ENCODE measurements around the gene ERFL.

Gene ERFL

DNA sequence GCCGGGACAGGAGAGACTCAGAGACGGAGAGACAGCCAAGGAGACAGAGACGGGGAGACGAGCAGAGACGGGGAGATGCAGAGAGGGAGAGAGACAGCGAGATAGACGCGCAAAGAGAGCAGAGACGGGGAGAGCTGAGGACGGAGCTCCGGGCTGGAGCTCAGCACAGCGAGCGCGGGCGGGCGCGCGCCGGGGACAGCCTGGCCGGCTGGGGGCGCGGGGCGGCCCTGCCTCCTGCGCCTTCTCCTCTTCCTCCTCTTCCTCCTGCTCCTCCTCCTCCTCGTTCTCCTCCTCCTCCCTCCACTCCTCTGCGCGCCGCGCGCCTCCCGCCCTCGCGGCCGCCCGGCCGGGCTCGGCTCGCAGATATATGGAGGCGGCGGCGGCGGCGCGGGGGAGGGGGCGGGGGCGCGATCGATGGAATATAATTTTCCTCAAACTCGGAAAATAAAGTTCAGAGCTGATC is at the start of gene ERFL:
Gene ERFL, minus strand, starts transcription at position 229 of the 463 bp plus-strand sequence. CDS start 15,530 bp downstream, outside the sequence.
- Mint-ChIP-seq H3K9me3 (no peaks in the 10 kb centered on the region), H3K4me3 (peak within 1 kb of the TSS; percentile 80), H3K27ac (peak within 1 kb of the TSS; percentile 68), H3K27me3 (peaks cover 9% of the 10 kb centered on the region), H3K36me3 (ENCODE audit: low read depth) (no peaks in the 10 kb centered on the region), H3K4me1 (peaks cover 26% of the 10 kb centered on the region)
- DNase-seq (no peak), ATAC-seq (peak; percentile 51)

DNA sequence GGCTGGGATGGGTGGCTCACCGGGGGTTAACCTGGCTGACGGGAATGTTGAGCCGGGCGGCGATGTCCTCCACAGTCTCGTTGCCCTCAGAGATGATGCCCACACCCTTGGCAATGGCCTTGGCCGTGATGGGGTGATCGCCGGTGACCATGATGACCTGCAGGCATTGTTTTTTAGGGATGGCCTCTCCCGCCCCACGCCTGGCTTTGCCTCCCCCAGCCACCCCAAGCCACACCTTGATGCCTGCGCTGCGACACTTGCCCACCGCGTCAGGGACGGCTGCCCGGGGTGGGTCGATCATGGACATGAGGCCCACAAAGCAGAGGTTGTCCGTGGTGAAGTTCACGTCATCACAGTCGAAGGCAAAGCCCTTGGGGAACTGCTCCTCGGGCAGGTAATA is 49.7 kb upstream of the ERFL start:
- ATAC-seq (no peak), DNase-seq (no peak)
- no peaks in the 10 kb centered on the region for H3K27me3 Mint-ChIP-seq
- H3K4me1 Mint-ChIP-seq: no peaks in the 10 kb centered on the region
- H3K27ac Mint-ChIP-seq: no peak overlapping the region
- H3K9me3 Mint-ChIP-seq: no peaks in the 10 kb centered on the region
- no peak overlapping the region for H3K4me3 Mint-ChIP-seq
- no peaks in the 10 kb centered on the region for H3K36me3 Mint-ChIP-seq (ENCODE audit: low read depth)

DNA sequence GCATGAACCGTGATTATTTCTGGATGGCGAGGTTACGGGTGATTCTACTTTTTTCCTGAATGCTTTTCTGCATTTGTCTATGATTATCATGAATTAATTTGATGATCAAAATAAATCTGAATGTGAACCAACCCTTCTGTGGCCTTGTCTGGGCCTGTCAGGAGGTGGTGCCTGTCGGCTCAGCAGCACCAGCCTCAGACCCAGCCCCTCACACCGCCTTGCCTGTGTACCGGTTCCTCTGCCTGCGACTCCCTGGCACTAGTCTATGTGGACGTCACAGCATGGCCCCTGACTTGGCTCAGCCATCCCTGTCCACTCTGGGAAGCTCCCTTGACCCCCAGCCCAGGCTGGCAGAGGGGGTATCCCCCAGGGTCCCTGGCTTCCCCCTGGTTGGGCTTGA is 46.4 kb upstream of the ERFL start:
- no peaks in the 10 kb centered on the region for H3K9me3 Mint-ChIP-seq
- no peaks in the 10 kb centered on the region for H3K36me3 Mint-ChIP-seq (ENCODE audit: low read depth)
- H3K27ac Mint-ChIP-seq: no peak overlapping the region
- no peaks in the 10 kb centered on the region for H3K27me3 Mint-ChIP-seq
- no peaks in the 10 kb centered on the region for H3K4me1 Mint-ChIP-seq
- ATAC-seq (no peak), DNase-seq (no peak)
- H3K4me3 Mint-ChIP-seq: no peak overlapping the region

DNA sequence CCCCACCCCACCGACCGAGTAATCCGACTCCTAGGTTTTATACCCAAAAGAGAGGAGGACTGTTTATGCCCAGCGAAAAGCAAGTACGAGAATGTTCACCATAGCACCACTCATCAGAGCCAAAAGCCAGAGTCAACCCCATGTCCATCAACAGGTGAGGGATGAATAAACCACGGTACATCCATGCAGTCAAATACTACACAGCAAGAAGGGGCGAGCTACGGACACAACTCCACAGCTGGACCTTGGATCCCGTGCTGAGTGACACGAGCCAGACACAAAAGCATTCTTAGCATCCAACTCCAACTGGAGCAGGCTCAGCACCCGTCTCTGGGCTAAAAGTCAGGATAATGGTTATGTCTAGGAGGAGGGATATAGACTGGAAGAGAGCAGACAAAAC is 43.1 kb upstream of the ERFL start:
- Mint-ChIP-seq H3K27me3 (no peaks in the 10 kb centered on the region), H3K4me1 (no peaks in the 10 kb centered on the region), H3K4me3 (no peak overlapping the region), H3K36me3 (ENCODE audit: low read depth) (no peaks in the 10 kb centered on the region), H3K9me3 (no peaks in the 10 kb centered on the region), H3K27ac (no peak overlapping the region)
- ATAC-seq (no peak), DNase-seq (no peak)

- no peak for DNase-seq
- H3K4me1 Mint-ChIP-seq: no peaks in the 10 kb centered on the region
- H3K36me3 Mint-ChIP-seq (ENCODE audit: low read depth): no peaks in the 10 kb centered on the region
- ATAC-seq: no peak
- H3K4me3 Mint-ChIP-seq: no peak overlapping the region
- H3K27ac Mint-ChIP-seq: no peak overlapping the region
- no peaks in the 10 kb centered on the region for H3K27me3 Mint-ChIP-seq
- H3K9me3 Mint-ChIP-seq: no peaks in the 10 kb centered on the region
Measured at GRCh38 chr19:41969772-41970458, 41.7 kb upstream of the ERFL start.

GRCh38 chr19:41968751-41969595 is 40.7 kb upstream of the ERFL start:
- Mint-ChIP-seq H3K27me3 (no peaks in the 10 kb centered on the region), H3K4me1 (no peaks in the 10 kb centered on the region), H3K9me3 (no peaks in the 10 kb centered on the region), H3K27ac (no peak overlapping the region), H3K4me3 (no peak overlapping the region), H3K36me3 (ENCODE audit: low read depth) (no peaks in the 10 kb centered on the region)
- no peak for ATAC-seq
- DNase-seq: no peak

DNA sequence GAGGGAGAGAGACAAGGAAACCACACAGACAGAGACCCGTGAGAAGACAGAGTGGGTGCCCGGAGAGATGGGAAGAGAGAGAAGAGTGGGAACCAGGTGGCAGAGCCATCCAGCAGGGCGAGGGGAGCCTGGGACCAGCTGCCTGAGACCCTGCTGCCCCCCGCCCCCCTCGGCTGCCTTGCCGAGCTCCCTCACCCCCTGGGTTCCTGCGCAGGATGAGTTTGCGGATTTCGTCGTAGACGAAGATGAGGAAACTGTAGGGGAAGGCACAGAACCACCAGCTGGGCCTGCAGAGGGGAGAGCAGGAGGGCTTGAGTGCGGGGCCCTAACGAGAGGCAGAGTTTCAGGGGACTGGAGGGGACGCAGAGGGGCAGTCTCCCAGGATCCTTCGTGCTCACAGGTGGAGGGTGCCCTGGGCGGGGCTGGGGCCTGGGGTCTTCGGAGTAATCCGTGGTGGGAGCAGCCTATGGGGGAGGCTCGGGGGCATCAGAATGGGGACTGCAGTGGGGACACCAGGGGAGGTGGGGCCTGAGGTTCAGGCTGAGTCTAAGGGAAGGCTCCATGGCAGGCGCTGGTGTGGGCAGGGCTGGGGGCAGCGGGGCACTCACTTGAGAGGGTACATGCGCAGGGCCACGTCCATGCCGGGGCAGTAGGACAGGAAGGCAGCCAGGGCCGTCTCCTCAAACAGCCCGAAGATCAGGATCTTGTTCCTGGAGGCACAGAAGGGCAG is 39.0 kb upstream of the ERFL start:
- ATAC-seq: no peak
- Mint-ChIP-seq H3K4me1 (no peaks in the 10 kb centered on the region), H3K9me3 (no peaks in the 10 kb centered on the region), H3K4me3 (no peak overlapping the region), H3K27ac (no peak overlapping the region), H3K36me3 (ENCODE audit: low read depth) (no peaks in the 10 kb centered on the region), H3K27me3 (no peaks in the 10 kb centered on the region)
- DNase-seq: no peak

DNA sequence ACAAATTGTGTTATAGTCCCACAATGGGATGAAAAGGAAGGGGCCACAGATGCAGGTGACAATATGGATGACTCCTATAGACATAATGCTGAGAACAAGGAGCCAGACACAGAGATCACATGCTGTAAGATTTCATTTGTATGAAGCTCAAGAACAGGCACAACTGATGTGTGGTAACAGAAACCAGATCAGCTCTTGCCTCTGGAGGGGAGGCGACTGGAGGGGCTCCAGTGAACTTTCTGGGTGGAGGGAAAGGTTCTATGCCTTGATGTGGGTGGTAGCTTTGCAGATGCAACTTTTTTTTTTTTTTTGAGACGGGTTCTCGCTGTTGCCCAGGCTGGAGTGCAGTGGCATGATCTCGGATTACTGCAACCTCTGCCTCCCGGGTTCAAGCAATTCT is 36.9 kb upstream of the ERFL start:
- no peak overlapping the region for H3K4me3 Mint-ChIP-seq
- no peaks in the 10 kb centered on the region for H3K4me1 Mint-ChIP-seq
- ATAC-seq (no peak), DNase-seq (no peak)
- H3K27me3 Mint-ChIP-seq: no peaks in the 10 kb centered on the region
- no peaks in the 10 kb centered on the region for H3K9me3 Mint-ChIP-seq
- no peaks in the 10 kb centered on the region for H3K36me3 Mint-ChIP-seq (ENCODE audit: low read depth)
- no peak overlapping the region for H3K27ac Mint-ChIP-seq

DNA sequence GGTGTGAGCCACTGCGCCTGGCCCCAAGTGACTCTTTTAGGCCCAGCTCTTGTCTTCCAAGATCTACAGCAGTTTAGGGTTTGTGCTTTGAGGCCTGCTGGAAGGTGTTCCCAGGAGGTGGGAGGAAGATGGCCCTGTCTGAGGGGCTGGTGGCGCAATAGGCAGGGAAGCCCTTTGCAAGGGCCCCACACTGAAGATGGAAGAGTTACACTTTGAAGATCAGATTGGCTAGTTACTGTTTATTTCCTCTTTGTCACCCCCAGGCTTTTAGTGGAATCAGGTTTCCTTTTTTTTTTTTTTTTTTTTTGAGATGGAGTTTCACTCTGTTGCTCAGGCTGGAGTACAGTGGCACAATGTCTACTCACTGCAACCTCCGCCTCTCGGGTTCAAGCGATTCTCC is 32.7 kb upstream of the ERFL start:
- no peak for ATAC-seq
- peaks cover 17% of the 10 kb centered on the region for H3K4me1 Mint-ChIP-seq
- H3K27ac Mint-ChIP-seq: no peak overlapping the region
- H3K27me3 Mint-ChIP-seq: no peaks in the 10 kb centered on the region
- H3K9me3 Mint-ChIP-seq: no peaks in the 10 kb centered on the region
- no peak for DNase-seq
- H3K36me3 Mint-ChIP-seq (ENCODE audit: low read depth): no peaks in the 10 kb centered on the region
- no peak overlapping the region for H3K4me3 Mint-ChIP-seq

- DNase-seq (peak; percentile 88), ATAC-seq (peak; percentile 96)
- peak within 1 kb of the TSS; percentile 84 for H3K27ac Mint-ChIP-seq
- no peaks in the 10 kb centered on the region for H3K9me3 Mint-ChIP-seq
- H3K27me3 Mint-ChIP-seq: no peaks in the 10 kb centered on the region
- peaks cover 17% of the 10 kb centered on the region for H3K4me1 Mint-ChIP-seq
- H3K4me3 Mint-ChIP-seq: peak within 1 kb of the TSS; percentile 90
- H3K36me3 Mint-ChIP-seq (ENCODE audit: low read depth): no peaks in the 10 kb centered on the region
Measured at GRCh38 chr19:41959056-41960053, 31.1 kb upstream of the ERFL start, which contains the start of gene RABAC1. Gene RABAC1 (minus strand): TSS chr19:41959321. CDS start chr19:41959292, 29 bp downstream.

DNA sequence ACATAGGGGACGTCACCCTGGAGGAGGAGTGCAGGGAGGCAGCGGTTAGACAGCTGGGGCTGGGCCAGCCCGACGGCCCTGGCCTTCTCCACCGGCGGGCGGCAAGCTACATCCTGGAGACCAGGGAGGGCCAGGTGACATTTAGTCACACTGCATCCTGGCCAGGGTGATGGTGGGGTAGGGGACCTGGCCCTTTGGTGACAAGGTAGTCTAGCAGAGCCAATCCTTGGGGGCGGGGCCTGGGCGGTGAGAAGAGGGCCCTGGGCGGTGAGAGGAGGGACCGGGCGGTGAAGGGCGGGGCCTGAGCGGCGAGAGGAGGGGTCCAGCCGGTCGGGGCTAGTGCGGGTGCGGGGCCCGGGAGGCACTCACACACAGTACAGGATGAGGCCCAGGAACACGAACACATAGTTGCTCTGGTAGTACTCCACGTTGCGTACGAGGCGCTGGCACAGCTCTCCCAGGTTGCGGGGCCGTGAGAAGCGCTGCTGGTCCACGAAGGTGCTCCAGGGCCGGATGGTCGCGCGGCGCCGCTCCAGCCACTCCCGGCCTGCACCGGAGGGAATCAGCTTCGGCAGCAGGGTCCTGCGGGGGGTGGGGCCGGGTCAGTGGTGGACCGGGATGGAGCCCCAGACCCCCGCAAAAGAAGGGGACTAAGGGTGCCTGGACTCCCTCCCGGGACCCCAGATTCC is 30.3 kb upstream of the ERFL start:
- H3K27me3 Mint-ChIP-seq: no peaks in the 10 kb centered on the region
- ATAC-seq (peak; percentile 67), DNase-seq (peak; percentile 90)
- peak overlapping the region; percentile 56 for H3K27ac Mint-ChIP-seq
- H3K36me3 Mint-ChIP-seq (ENCODE audit: low read depth): no peaks in the 10 kb centered on the region
- peaks cover 17% of the 10 kb centered on the region for H3K4me1 Mint-ChIP-seq
- H3K4me3 Mint-ChIP-seq: peak overlapping the region; percentile 90
- no peaks in the 10 kb centered on the region for H3K9me3 Mint-ChIP-seq

DNA sequence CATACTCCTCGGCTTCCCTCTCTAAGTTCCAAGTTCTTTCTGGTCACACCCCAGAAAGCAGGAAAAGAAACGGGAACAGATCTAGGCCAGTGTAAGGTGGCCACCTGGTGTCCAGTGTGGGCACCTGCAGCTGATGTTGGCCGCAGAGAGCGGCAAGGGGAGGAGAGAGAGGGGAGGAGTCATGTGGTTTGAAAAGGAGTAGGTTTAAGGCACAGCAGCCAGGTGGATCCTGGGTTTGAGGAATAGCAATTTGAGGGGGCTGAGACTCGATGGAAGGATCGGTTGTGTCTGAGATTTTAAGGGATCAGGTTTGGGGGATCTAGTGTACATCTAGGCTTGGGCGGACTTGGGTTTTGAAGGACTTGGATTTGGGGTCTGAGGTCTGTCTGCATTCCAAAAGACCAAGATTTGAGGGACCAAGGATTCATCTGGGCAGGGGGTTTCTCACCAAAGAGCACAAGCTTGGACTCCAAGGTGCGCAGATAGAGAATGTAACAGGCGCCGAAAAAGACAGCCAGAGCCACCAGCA is 29.7 kb upstream of the ERFL start:
- H3K36me3 Mint-ChIP-seq (ENCODE audit: low read depth): no peaks in the 10 kb centered on the region
- H3K9me3 Mint-ChIP-seq: no peaks in the 10 kb centered on the region
- ATAC-seq: peak; percentile 26
- peak; percentile 48 for DNase-seq
- peaks cover 17% of the 10 kb centered on the region for H3K4me1 Mint-ChIP-seq
- no peaks in the 10 kb centered on the region for H3K27me3 Mint-ChIP-seq
- peak overlapping the region; percentile 67 for H3K27ac Mint-ChIP-seq
- peak overlapping the region; percentile 90 for H3K4me3 Mint-ChIP-seq
